Esophagus muscularis mucosa (tissue), 3 donors: ENCODE measurements around the gene CGB3.

ENCODE experiments used
- CTCF ChIP-seq, 3 experiments: fragments of 200-600 bp in 2 of 3; fragments of 450-650 bp in 1 of 3; sonication (generic) in 2 of 3; IDR thresholded peaks; one replicate each; pipeline ENCODE4 v1.5.1; 2017 to 2019; ENCODE audit warnings: antibody characterized with exemption in 3 of 3, mild to moderate bottlenecking in 2 of 3, moderate library complexity in 1 of 3
- POLR2A ChIP-seq: fragments of 450-650 bp; IDR thresholded peaks from one replicate; pipeline ENCODE4 v1.6.1; 2017; ENCODE audit warnings: antibody characterized with exemption, moderate library complexity, mild to moderate bottlenecking, low read depth
- POLR2AphosphoS5 ChIP-seq, 2 donors: sonication (generic); formaldehyde crosslinking; IDR thresholded peaks; one replicate each; pipeline ENCODE4 v1.6.1; 2017; ENCODE audit warnings: antibody characterized with exemption in 2 of 2

GRCh38 chr19:48977061-48977460 is 47.1 kb downstream of the CGB3 start:
- TF ChIP-seq CTCF (IDR thresholded peaks at IDR 0.05) (no peak), POLR2AphosphoS5 (IDR thresholded peaks at IDR 0.05) (no peak), POLR2A (no peak)
